Endometrial microvascular endothelial cells (primary cell): ENCODE results near the gene KLF15. TPM values are rescaled to one million over a fixed set of nuclear protein-coding genes. Genes with fewer than 3 reads are reported as not detected.

Experiments
- in situ Hi-C: cut with HindIII; loops from 2 replicates; pipeline ENCODE4 v1.10.0; 2017; ENCODE audit warnings: low sequenced_read_pairs, low pct_unique_long_range_greater_than_20kb; ENCODE audit errors: inconsistent ontology term
- total RNA-seq: library from RNA; depleted of rRNA; stranded (reverse); fragments of >200 nt; gene quantifications from one replicate; pipeline ENCODE4 v1.2.3, GENCODE V29; 2015; ENCODE audit errors: inconsistent ontology term

The KLF15 gene
- total RNA-seq, 1 donor from 2014 or later, result 1.7 TPM

GRCh38 chr3:126390751-126391150 is 33.5 kb upstream of the KLF15 start:
- in situ Hi-C loops, result no loop called here

DNA sequence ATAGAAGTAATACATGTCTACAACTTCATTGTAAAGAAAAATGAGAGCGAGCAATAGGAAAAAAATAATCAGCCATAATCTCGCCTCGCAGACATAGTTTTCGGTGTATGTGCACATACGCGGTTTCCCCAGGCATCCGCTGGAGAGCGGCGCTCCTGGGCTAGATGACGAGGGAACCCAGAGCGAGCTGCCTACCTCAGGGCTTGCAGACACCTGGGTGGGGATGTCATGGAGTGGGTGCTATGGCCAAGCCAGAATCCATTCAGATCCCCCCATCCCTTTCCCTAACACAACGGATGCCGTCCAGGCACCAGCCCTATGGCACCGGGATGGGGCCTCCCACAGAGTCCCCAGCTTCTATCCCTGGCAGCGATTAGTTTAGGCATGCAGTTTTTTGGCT is 33.0 kb upstream of the KLF15 start:
- in situ Hi-C loops, result no loop called here

DNA sequence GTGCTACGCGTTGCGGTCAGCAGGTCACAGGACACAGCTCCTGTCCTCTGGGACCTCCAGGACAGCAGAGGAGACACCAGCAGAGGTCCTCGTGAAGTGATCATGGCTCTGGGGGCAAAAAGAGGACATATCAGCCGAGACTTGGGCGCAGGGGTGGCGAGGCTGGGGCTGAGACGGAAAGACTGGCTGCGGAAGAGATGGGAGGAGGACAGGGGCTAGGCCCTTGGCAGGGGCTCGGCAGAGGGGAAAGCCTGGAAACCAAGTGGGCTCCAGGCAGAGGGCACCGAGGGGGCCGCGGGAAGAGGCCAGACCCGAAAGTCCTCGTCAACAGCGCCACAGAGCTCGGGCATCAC is 32.6 kb upstream of the KLF15 start:
- in situ Hi-C loops, result no loop called here

DNA sequence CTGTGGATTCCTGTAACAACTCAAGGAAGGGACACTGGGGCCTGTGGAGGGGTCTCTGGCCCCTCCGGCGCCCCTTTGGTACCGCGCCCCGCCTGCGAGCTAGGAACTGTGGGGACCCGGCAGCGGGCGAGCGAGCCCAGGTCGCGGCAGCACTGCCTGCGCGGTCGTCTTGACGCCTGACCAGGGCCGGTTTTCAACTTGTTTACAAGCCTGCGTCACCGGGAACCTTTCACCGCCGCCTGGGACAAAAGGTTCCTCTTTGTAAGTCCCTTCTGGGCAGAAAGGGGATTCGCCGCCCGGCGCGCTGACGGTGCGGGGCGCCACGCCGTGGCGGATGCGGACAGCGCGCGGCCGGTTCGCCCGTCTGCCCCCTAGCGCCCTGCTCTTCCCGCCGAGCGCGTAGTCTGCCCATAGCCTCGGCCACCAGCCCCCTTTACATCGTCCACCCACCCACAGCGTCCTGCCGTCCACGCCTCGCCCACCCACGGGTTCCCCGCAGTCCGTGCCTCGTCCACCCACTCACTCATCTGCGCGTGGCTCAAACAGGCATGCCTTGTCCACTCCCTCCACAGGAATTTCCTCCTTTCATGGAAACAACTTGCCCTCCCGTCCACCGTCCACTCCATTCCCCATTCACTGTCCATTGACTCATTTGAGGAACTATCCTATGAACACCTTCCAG is 32.0 kb upstream of the KLF15 start:
- in situ Hi-C loops, result no loop called here

GRCh38 chr3:126381966-126382365 is 24.8 kb upstream of the KLF15 start:
- in situ Hi-C loops, result no loop called here

DNA sequence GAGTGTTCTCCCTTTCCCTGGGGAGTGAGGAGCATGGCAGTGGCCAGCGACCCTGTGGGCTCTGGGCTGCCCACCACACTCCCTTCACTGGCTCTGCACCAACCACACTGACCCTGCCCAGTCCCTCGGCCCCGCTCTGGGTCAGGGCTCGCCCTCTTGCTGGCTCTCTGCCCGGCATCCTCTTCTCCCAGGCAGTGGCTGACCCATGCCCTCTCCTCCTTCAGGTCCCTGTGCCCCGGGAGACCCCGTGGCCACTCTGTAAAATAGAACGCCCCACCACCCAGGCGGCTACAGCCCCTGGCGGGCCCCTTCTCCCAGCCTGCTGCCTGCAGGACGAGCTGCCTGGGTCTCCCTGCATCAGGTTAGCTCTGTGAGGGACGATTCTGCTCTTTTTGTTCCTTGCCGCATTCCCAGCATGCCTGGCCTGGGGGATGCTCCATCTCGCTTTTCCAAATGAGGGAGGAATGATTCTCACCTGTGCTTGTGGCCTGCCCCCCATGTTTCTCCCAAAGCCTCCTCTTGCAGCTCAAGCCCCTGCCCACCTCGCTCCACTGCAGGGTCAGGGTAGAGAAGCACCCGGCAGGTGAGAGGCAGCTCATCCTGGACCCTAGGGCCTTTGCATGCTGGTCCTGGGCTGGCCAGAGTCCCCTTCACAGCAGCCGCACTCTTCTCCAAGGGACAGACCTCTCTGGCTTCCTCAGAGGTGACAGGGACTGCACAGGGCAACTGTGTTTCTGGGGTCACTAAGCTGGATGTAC is 23.0 kb upstream of the KLF15 start:
- in situ Hi-C loops, result no loop called here

DNA sequence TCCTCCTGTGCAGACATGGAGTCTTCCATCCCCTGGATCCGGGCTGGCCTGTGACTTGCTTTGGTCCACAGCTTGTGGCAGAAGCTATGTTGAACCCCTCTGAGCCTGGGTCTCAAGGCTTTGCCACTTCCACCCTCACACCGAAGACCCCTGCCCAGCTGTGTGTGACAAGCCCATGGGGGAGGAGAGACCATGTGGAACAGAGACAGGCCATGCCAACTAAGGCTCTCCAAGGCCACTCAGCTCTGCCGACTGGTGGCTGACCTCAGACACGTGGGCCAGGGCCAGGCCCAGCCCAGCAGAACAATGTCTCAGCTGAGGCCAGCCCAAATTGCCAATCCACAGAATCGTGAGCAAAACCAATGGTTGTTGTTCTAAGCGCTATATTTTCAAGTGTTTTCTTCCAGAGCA is 21.1 kb upstream of the KLF15 start:
- in situ Hi-C loops, result no loop called here

DNA sequence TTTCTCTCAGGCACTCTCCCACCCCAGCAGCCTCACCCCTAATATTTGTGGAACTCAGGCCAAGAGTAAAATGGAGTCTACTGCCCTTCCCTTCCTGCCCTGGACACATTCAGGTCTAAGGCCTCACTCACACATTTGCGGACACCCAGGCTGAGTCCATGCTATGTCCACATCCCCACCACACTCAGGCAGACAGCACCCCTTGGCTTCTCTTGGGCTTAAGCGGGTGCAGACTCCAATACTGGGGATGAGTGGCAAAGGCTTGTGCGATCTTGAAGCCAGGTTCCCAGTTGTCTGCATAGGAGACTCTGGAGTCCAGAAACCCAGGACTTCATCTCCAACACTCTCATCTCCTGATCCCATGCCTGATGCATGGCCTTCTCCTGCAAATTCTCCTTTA is 20.0 kb upstream of the KLF15 start:
- in situ Hi-C loops, result no loop called here

DNA sequence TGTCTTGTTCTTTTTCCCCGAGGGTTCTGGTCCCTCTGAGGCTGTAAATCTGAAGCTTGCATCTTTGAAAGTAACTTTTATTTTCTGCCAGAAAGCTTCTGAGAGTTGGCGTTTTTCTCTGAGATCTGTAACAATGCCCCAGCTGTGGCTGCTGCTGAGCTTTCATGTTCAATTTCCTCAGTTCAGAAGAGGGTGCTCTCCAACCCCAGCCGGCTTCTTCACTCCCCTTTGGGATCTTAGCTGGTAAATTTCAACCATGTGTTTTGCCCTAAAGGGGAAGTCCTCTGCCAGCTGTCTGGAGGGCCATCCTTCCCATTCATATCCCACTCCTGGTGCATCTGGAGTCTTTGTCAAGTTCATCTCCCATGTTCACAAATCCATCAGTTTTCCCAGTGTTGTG is 19.2 kb upstream of the KLF15 start:
- in situ Hi-C loops, result no loop called here

GRCh38 chr3:126375835-126376331 is 18.7 kb upstream of the KLF15 start:
- in situ Hi-C loops, result no loop called here

DNA sequence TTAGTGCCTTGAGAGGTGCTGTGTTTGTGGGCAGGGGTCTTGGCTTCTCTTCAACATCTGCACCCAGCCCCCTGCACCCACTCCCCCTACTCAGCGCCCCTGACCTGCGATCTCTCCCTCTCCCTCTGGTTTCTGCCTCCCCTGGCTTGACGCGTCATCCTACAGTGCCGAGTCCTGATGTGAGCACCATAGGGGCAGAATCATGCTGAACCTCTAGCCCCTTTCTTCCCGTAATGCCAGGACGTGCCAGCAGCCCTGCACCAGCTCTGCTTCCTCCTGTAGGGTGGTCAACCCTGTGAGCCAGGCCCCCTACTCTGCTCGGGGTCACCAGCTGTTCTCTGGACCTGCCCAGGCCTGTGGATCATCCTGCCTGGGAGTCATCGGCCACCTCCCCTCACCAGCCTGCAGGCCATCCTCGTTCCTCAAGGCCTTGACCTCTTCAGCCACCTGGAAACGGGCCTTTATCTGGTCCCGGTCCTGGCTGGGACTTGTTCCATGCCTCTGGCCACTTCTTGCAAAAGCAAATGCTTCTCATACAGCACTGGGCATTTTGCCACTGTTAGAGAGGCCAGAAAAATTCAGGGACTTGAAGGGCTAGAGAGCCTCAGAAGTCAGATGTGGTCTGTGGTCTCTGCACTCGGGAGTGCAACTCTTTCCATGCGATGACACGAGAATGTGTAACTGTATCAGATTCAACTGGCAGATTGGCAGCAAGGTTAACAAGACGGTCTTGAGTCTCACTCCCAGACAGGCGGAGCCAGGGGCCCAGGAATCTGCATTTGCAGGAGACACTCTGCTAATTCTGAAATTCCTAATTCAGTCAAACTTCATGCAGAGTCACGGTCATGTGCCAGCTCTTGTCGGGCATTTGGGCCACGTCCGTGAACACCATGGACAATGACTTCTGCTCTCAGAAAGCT is 16.7 kb upstream of the KLF15 start:
- in situ Hi-C loops, result no loop called here

DNA sequence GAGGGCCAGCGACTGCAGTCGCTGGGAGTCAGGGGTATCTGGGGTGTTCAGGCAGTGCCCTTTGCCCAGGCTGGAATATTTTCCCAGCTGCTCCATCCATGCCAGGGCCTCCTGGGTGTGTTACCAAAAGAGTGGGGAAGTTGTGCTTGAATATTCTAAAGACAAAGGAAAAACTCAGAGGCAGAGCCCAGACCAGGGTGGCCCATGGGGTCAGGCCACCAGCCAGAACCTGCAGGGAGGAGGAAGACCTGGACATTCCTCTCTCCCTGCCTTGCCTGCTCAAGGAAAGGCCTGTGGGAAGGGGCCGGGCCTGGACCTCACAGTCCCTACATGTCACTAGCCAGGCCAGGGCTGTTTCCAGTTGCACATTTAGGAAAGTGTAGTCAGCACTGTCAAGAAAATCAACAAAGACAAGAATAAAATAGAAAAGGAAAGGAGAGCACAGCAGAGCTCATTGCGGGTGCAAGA is 16.0 kb upstream of the KLF15 start:
- in situ Hi-C loops, result no loop called here

- in situ Hi-C loops, result no loop called here
Observed at GRCh38 chr3:126372413-126373145, 15.4 kb upstream of the KLF15 start.

DNA sequence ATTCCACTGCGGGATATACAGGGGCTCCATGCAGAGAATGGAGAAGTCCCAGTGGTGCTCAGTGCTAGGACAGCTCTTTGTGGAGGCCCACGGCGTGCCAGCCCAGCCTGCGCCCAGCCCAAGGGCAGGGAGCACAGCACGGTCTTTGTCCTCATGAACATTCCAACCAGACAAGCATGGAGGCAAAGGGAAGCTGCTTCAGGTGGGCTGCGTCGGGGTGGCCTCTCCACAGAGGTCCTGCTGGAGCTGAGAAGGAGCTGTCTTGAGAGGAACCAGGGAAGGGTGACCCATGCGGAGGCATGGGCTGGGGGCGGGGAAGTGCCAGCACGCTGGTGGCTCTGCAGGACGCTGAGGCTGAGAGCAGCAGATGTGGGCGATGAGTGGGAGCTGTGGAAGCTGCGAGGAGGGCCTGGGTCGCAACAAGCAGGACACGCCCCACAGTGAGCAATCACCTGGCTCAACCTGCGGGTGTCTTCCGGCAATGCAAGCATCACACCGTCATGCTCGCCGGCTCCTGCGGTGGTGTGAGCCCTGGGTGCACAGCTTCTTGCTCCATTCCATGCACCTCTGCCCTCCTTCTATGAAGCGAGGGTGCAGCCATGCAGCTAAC is 14.0 kb upstream of the KLF15 start:
- in situ Hi-C loops, result no loop called here

DNA sequence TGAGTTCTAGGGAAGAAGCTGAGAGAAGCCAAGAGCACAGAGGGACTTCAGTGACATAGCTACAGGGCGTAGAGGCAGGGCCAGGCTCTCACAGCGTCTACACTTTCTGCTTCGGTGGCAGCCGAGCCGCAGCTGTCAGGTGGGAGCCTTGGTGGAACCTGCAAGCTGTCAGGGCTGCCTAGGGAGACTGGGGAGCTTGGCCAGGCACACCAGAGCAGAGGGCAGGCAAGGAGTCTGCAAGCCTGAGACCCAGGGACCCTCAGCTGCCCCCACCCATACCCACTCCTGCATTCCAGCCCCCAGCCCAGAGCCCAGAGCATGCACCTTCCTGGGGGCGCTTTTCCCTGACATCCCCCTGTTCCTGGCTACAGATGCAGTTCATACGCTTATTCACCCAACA is 13.4 kb upstream of the KLF15 start:
- in situ Hi-C loops, result no loop called here

DNA sequence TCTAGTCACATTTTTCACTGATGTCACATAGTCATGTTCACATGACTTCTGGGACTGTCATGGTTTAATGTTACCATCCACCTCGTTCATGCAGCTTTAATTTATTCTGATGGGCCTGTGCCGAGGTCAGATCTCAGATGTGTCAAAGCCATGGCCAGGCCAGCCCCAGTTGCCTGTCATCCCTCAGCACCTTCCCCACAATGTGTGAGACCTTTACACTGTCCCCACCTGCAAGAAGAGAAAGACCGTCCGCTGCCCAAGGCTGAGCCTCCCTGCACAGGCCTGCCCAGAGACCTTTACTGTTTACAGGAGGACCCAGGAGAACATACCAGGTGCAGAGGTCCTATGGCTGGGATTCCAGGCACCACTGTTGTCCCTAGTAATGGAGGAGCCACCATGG is 12.8 kb upstream of the KLF15 start:
- in situ Hi-C loops, result no loop called here

GRCh38 chr3:126369490-126369889 is 12.3 kb upstream of the KLF15 start:
- in situ Hi-C loops, result no loop called here

GRCh38 chr3:126367316-126367805 is 10.2 kb upstream of the KLF15 start:
- in situ Hi-C loops, result no loop called here
